ENCODE results near the gene PACRG.

PACRG gene

DNA sequence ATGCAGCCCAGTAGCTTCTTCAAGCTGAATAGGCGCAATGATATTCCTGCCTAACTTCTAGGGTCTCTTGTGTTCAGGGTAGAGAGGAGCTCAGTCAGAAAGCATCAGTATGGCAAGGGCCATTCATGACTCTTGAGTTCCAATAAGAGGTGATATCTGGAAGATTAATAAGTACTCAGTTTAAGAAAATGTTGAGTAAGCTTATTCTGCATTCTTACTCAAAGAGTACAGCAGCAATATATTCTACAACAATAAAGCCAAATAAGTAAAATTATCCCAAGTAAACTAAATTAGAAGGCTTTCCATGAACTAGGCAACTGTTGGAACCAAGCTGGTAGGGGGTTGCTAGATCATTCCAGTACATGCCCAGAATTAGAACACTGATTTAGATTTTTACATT is 303.2 kb downstream of the PACRG start:
- DNase-seq (ENCODE audit: low read depth, low spot score), result no peak
- no peak overlapping the region for H3K9ac ChIP-seq (ENCODE audit: insufficient read length, low read depth)
- no peak for TF ChIP-seq ZNF274 (IDR thresholded peaks at IDR 0.05; ENCODE audit: low read depth, low read length)
- TF ChIP-seq SUZ12 (IDR thresholded peaks at IDR 0.05; ENCODE audit: extremely low read depth, insufficient read depth, insufficient read length), result no peak
- no peak for TF ChIP-seq YY1 (IDR thresholded peaks at IDR 0.05; ENCODE audit: insufficient read depth, insufficient read length)

DNA sequence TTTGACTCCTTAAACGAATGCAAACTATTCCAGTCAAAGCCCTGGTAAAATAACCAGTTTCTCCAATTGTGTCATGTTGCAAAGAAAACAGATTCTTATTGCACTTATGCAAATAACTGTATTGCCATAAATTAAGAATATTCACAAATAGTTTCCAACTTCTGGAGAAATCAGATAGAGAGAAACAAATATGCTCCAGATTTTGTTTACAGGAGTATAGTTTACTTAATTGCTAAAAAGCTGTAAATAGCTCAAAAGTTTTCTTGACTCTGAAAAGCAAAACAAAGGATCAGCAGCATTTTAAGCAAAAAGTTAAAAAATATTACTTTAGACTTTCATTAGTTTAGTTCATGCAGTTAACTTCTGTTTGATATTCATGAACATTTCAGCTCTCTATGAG is 304.2 kb downstream of the PACRG start:
- Histone ChIP-seq H3K27me3 (ENCODE audit: insufficient read depth, insufficient read length) (no peaks in the 10 kb centered on the region), H3K4me1 (ENCODE audit: insufficient read depth, insufficient read length) (no peaks in the 10 kb centered on the region), H3K9ac (ENCODE audit: insufficient read length, low read depth) (no peak overlapping the region), H3K36me3 (ENCODE audit: insufficient read depth, insufficient read length, low read length) (no peaks in the 10 kb centered on the region), H3K9me3 (ENCODE audit: insufficient read depth, low read length) (peaks cover 10% of the 10 kb centered on the region; the same call in 1 of the 2 replicates), H3K4me3 (ENCODE audit: insufficient read length, low read depth) (no peak overlapping the region)
- DNase-seq (ENCODE audit: low read depth, low spot score), result no peak
- TF ChIP-seq SUZ12 (IDR thresholded peaks at IDR 0.05; ENCODE audit: extremely low read depth, insufficient read depth, insufficient read length), result no peak
- no peak for TF ChIP-seq ZNF274 (IDR thresholded peaks at IDR 0.05; ENCODE audit: low read depth, low read length)
- no peak for TF ChIP-seq YY1 (IDR thresholded peaks at IDR 0.05; ENCODE audit: insufficient read depth, insufficient read length)

More for the DNA sequence above, 303.2 kb downstream of the PACRG start:
- no peak overlapping the region for H3K4me3 ChIP-seq (ENCODE audit: insufficient read length, low read depth)
- no peaks in the 10 kb centered on the region for H3K4me1 ChIP-seq (ENCODE audit: insufficient read depth, insufficient read length)
- no peaks in the 10 kb centered on the region for H3K27me3 ChIP-seq (ENCODE audit: insufficient read depth, insufficient read length)
- H3K36me3 ChIP-seq (ENCODE audit: insufficient read depth, insufficient read length, low read length), result no peaks in the 10 kb centered on the region
- H3K9me3 ChIP-seq (ENCODE audit: insufficient read depth, low read length), result peaks cover 10% of the 10 kb centered on the region; the same call in 1 of the 2 replicates

- Histone ChIP-seq H3K9ac (ENCODE audit: insufficient read length, low read depth) (no peak overlapping the region), H3K4me1 (ENCODE audit: insufficient read depth, insufficient read length) (no peaks in the 10 kb centered on the region), H3K36me3 (ENCODE audit: insufficient read depth, insufficient read length, low read length) (no peaks in the 10 kb centered on the region), H3K27me3 (ENCODE audit: insufficient read depth, insufficient read length) (no peaks in the 10 kb centered on the region), H3K4me3 (ENCODE audit: insufficient read length, low read depth) (no peak overlapping the region), H3K9me3 (ENCODE audit: insufficient read depth, low read length) (peaks cover 18% of the 10 kb centered on the region; the same call in 1 of the 2 replicates)
- TF ChIP-seq SUZ12 (IDR thresholded peaks at IDR 0.05; ENCODE audit: extremely low read depth, insufficient read depth, insufficient read length) (no peak), YY1 (IDR thresholded peaks at IDR 0.05; ENCODE audit: insufficient read depth, insufficient read length) (no peak), ZNF274 (IDR thresholded peaks at IDR 0.05; ENCODE audit: low read depth, low read length) (no peak)
- no peak for DNase-seq (ENCODE audit: low read depth, low spot score)
Observed at GRCh38 chr6:163036160-163036645, 308.4 kb downstream of the PACRG start.

DNA sequence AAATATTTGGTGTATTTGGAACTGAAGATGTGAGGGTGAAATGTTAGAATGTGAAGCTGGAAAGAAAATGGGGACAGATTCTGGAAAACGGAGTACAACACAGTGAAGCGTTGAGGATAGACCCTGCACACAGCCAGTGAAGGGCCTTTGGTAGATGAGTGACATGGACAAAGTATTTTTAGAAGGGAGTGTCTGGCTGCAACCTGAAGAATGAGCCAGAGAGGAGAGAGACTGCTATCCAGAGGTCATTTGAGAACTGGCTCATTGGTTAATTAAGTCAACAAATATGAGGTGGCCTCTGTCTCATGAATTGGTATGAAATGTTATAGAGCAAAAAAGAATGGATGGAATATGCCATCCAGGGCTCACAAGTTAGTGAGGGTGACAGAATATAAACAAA is 310.5 kb downstream of the PACRG start:
- DNase-seq (ENCODE audit: low read depth, low spot score), result no peak
- H3K27me3 ChIP-seq (ENCODE audit: insufficient read depth, insufficient read length), result no peaks in the 10 kb centered on the region
- no peak overlapping the region for H3K4me3 ChIP-seq (ENCODE audit: insufficient read length, low read depth)
- H3K36me3 ChIP-seq (ENCODE audit: insufficient read depth, insufficient read length, low read length), result no peaks in the 10 kb centered on the region
- TF ChIP-seq ZNF274 (IDR thresholded peaks at IDR 0.05; ENCODE audit: low read depth, low read length) (no peak), SUZ12 (IDR thresholded peaks at IDR 0.05; ENCODE audit: extremely low read depth, insufficient read depth, insufficient read length) (no peak), YY1 (IDR thresholded peaks at IDR 0.05; ENCODE audit: insufficient read depth, insufficient read length) (no peak)
- no peaks in the 10 kb centered on the region for H3K4me1 ChIP-seq (ENCODE audit: insufficient read depth, insufficient read length)
- peaks cover 8% of the 10 kb centered on the region; the same call in 1 of the 2 replicates for H3K9me3 ChIP-seq (ENCODE audit: insufficient read depth, low read length)
- no peak overlapping the region for H3K9ac ChIP-seq (ENCODE audit: insufficient read length, low read depth)

- Histone ChIP-seq H3K4me3 (ENCODE audit: insufficient read length, low read depth) (no peak overlapping the region), H3K4me1 (ENCODE audit: insufficient read depth, insufficient read length) (no peaks in the 10 kb centered on the region), H3K36me3 (ENCODE audit: insufficient read depth, insufficient read length, low read length) (no peaks in the 10 kb centered on the region), H3K27me3 (ENCODE audit: insufficient read depth, insufficient read length) (no peaks in the 10 kb centered on the region), H3K9me3 (ENCODE audit: insufficient read depth, low read length) (no peaks in the 10 kb centered on the region), H3K9ac (ENCODE audit: insufficient read length, low read depth) (no peak overlapping the region)
- TF ChIP-seq ZNF274 (IDR thresholded peaks at IDR 0.05; ENCODE audit: low read depth, low read length) (no peak), SUZ12 (IDR thresholded peaks at IDR 0.05; ENCODE audit: extremely low read depth, insufficient read depth, insufficient read length) (no peak), YY1 (IDR thresholded peaks at IDR 0.05; ENCODE audit: insufficient read depth, insufficient read length) (no peak)
- DNase-seq (ENCODE audit: low read depth, low spot score), result no peak
Observed at GRCh38 chr6:163048345-163048744, 320.6 kb downstream of the PACRG start.

- Histone ChIP-seq H3K4me3 (ENCODE audit: insufficient read length, low read depth) (no peak overlapping the region), H3K4me1 (ENCODE audit: insufficient read depth, insufficient read length) (no peaks in the 10 kb centered on the region), H3K27me3 (ENCODE audit: insufficient read depth, insufficient read length) (no peaks in the 10 kb centered on the region), H3K36me3 (ENCODE audit: insufficient read depth, insufficient read length, low read length) (no peaks in the 10 kb centered on the region), H3K9ac (ENCODE audit: insufficient read length, low read depth) (no peak overlapping the region), H3K9me3 (ENCODE audit: insufficient read depth, low read length) (no peaks in the 10 kb centered on the region)
- no peak for DNase-seq (ENCODE audit: low read depth, low spot score)
- TF ChIP-seq ZNF274 (IDR thresholded peaks at IDR 0.05; ENCODE audit: low read depth, low read length), result no peak
- no peak for TF ChIP-seq SUZ12 (IDR thresholded peaks at IDR 0.05; ENCODE audit: extremely low read depth, insufficient read depth, insufficient read length)
- TF ChIP-seq YY1 (IDR thresholded peaks at IDR 0.05; ENCODE audit: insufficient read depth, insufficient read length), result no peak
Observed at GRCh38 chr6:163053667-163054344, 326.0 kb downstream of the PACRG start.

DNA sequence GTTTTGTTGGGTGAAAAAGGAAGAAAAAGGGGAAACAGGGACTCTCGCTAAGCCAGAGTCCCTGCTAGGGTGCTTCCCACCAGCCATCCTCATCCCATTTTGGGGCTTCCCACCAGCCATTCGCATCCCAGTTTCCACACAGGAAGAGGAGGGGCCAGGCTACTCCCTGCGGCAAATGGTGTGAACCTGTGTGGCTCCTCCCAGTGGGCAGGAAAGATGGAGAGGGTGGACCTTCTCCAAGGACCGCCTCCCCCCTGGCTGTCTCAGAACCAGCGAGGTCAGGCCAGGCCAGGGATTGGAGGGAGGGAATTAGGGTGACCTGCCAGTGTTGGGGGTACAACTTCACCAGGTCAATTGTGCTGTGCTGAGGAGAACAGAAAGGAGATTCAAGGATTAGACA is 326.9 kb downstream of the PACRG start:
- Histone ChIP-seq H3K9ac (ENCODE audit: insufficient read length, low read depth) (no peak overlapping the region), H3K9me3 (ENCODE audit: insufficient read depth, low read length) (no peaks in the 10 kb centered on the region), H3K4me1 (ENCODE audit: insufficient read depth, insufficient read length) (no peaks in the 10 kb centered on the region), H3K27me3 (ENCODE audit: insufficient read depth, insufficient read length) (no peaks in the 10 kb centered on the region), H3K36me3 (ENCODE audit: insufficient read depth, insufficient read length, low read length) (no peaks in the 10 kb centered on the region), H3K4me3 (ENCODE audit: insufficient read length, low read depth) (no peak overlapping the region)
- no peak for DNase-seq (ENCODE audit: low read depth, low spot score)
- TF ChIP-seq YY1 (IDR thresholded peaks at IDR 0.05; ENCODE audit: insufficient read depth, insufficient read length) (no peak), ZNF274 (IDR thresholded peaks at IDR 0.05; ENCODE audit: low read depth, low read length) (no peak)

All from NT2/D1 (cell line).